T-cell (primary cell): ENCODE measurements around the gene PPP6C. TPM values are rescaled to one million over a fixed set of nuclear protein-coding genes. Genes with fewer than 3 reads are reported as not detected.

Experiments used
- ATAC-seq, 4 experiments: fragments of 200-7000 bp in 3 of 4; fragments of 150-1000 bp in 1 of 4; cut with Tn5 transposase; replicated peaks in 1 of 4; 1 replicate in 3 of 4; 2 replicates in 1 of 4; pipeline ENCODE4 v1.10.0; 2021; ENCODE audit warnings: moderate library complexity in 3 of 4, mild to moderate bottlenecking in 2 of 4, moderate number of reproducible peaks in 1 of 4
- CTCF ChIA-PET, 2 donors: fragments of 300-600 bp; sonication (Branson Sonifier 250); formaldehyde crosslinking; loops; one replicate each; lab custom pipeline; 2022; ENCODE audit warnings: antibody characterized with exemption in 2 of 2; lab: Charles Lee
- POLR2A ChIA-PET, 2 donors: fragments of 300-600 bp; sonication (Branson Sonifier 250); formaldehyde crosslinking; loops; one replicate each; lab custom pipeline; 2022; ENCODE audit warnings: antibody characterized with exemption in 2 of 2; lab: Charles Lee
- DNase-seq, 35 experiments: peaks; one replicate each; pipeline versions ENCODE4 v3.0.0 to v3.0.0-alpha.2; 2013 to 2023
- H3K27ac ChIP-seq: one replicate; pipeline ENCODE4 v1.5.1; 2013; ENCODE audit warnings: low read length
- H3K27me3 ChIP-seq, 2 experiments: replicated peaks in 1 of 2; 1 replicate in 1 of 2; 2 replicates in 1 of 2; pipeline versions ENCODE4 v1.6.1 to v1.7.0; 2013; ENCODE audit warnings: low read length in 1 of 2, mixed read lengths in 1 of 2; ENCODE audit not compliant: control insufficient read depth in 2 of 2, insufficient read depth in 2 of 2; ENCODE audit errors: extremely low read depth in 1 of 2
- H3K36me3 ChIP-seq, 2 donors: 1 replicate in 1 of 2; 2 replicates in 1 of 2; pipeline versions ENCODE4 v1.6.1 to v1.7.0; 2013; ENCODE audit warnings: low read length in 1 of 2; ENCODE audit not compliant: control insufficient read depth in 2 of 2, insufficient read depth in 1 of 2; ENCODE audit errors: extremely low read depth in 1 of 2
- H3K4me1 ChIP-seq, 2 experiments: 1 replicate in 1 of 2; 2 replicates in 1 of 2; pipeline versions ENCODE4 v1.6.1 to v1.7.0; 2013; ENCODE audit warnings: low read length in 2 of 2, mixed read lengths in 1 of 2; ENCODE audit not compliant: insufficient read depth in 2 of 2, control insufficient read depth in 1 of 2; ENCODE audit errors: extremely low read depth in 1 of 2
- H3K4me3 ChIP-seq, 2 donors: 1 replicate in 1 of 2; 2 replicates in 1 of 2; pipeline versions ENCODE4 v1.5.1 to v1.7.0; 2013; ENCODE audit warnings: mild to moderate bottlenecking in 2 of 2, low read length in 1 of 2, moderate library complexity in 1 of 2; ENCODE audit not compliant: control insufficient read depth in 1 of 2; ENCODE audit errors: extremely low read depth in 1 of 2
- H3K9me3 ChIP-seq: 2 replicates; pipeline ENCODE4 v1.7.0; 2013
- H3K27ac Mint-ChIP-seq, 2 donors: one replicate each; pipeline ENCODE4 v1.8.0; 2020 to 2021; ENCODE audit warnings: mild to moderate bottlenecking in 2 of 2, mixed read lengths in 2 of 2
- H3K27me3 Mint-ChIP-seq, 2 donors: one replicate each; pipeline ENCODE4 v1.8.0; 2021 to 2022; ENCODE audit warnings: mixed read lengths in 2 of 2
- H3K36me3 Mint-ChIP-seq: one replicate; pipeline ENCODE4 v1.8.0; 2021; ENCODE audit warnings: mixed read lengths
- H3K4me1 Mint-ChIP-seq, 3 donors: one replicate each; pipeline ENCODE4 v1.8.0; 2020 to 2022; ENCODE audit warnings: mixed read lengths in 3 of 3, mild to moderate bottlenecking in 1 of 3
- H3K4me3 Mint-ChIP-seq, 3 donors: one replicate each; pipeline ENCODE4 v1.8.0; 2020 to 2022; ENCODE audit warnings: mild to moderate bottlenecking in 3 of 3, mixed read lengths in 3 of 3, moderate library complexity in 3 of 3
- H3K9me3 Mint-ChIP-seq, 3 donors: one replicate each; pipeline ENCODE4 v1.8.0; 2020 to 2022; ENCODE audit warnings: mixed read lengths in 3 of 3
- whole genome bisulfite sequencing: methylation state at CpG from one replicate; pipeline ENCODE4 v1.1.5; 2013; ENCODE audit warnings: missing lambda C conversion rate; ENCODE audit not compliant: insufficient coverage; 5-methylcytosine and 5-hydroxymethylcytosine counted together
- total RNA-seq, 35 experiments: library from RNA in 6 of 35; stranded (reverse) in 6 of 35; fragments of 120-200 nt in 1 of 35; gene quantifications; one replicate each; pipeline versions ENCODE4 v1.2.1 to v1.2.4 and lab custom pipeline; 2013 to 2026

PPP6C gene
- total RNA-seq, 5 donors from 2014 or later (not counting 1 experiment from before 2014, with no cell fraction given) = 34.0 to 42.7 (median 37.0) TPM

- Mint-ChIP-seq H3K36me3 (peaks cover 9% of the 10 kb centered on the region), H3K9me3 (no peaks in the 10 kb centered on the region), H3K27me3 (no peaks in the 10 kb centered on the region), H3K4me3 (peak overlapping the region; percentile 87 to 93 (median 93)), H3K4me1 (peaks cover 33 to 51% (median 43%) of the 10 kb centered on the region in 3 donors), H3K27ac (peak overlapping the region; percentile 75 to 82)
- no peak overlapping the region for H3K27ac ChIP-seq
- no peaks in the 10 kb centered on the region for H3K27me3 ChIP-seq
- H3K36me3 ChIP-seq = peaks cover 0 to 2% of the 10 kb centered on the region in 2 donors
- ChIA-PET POLR2A (no interaction called here), CTCF (interaction anchor here (0.6 to 2.1 kb wide), 8 partner anchors 11 to 371 kb away, joined by 3 to 9 read pairs (median 4); partner anchors contain the start of gene NR6A1 (in 1 of the 2))
- peak in 14 of 35 experiments; percentile 4 to 33 (median 10) for DNase-seq
- peak overlapping the region; percentile 49 to 59 for H3K4me3 ChIP-seq
- WGBS = 2% methylated on average over 38 of the region's 54 CpGs
- no peaks in the 10 kb centered on the region for H3K9me3 ChIP-seq
- peak; percentile 18 to 31 (median 26) for ATAC-seq
- peaks cover 2 to 14% of the 10 kb centered on the region in 2 experiments for H3K4me1 ChIP-seq
Observed at GRCh38 chr9:125142560-125143376, 46.8 kb downstream of the PPP6C start.

GRCh38 chr9:125141751-125142150, 47.9 kb downstream of the PPP6C start:
- Mint-ChIP-seq H3K27me3 (no peaks in the 10 kb centered on the region), H3K4me3 (peak overlapping the region; percentile 87 to 93 (median 93)), H3K9me3 (no peaks in the 10 kb centered on the region), H3K27ac (peak overlapping the region in 1 of 2 donors; percentile 15), H3K36me3 (peaks cover 9% of the 10 kb centered on the region), H3K4me1 (peaks cover 33 to 46% (median 41%) of the 10 kb centered on the region in 3 donors)
- DNase-seq = no peak
- H3K27ac ChIP-seq = no peak overlapping the region
- ChIA-PET CTCF (interaction anchor here (0.5 to 2.1 kb wide), 9 partner anchors 11 to 1863 kb away, joined by 3 to 9 read pairs (median 5); partner anchors contain the start of gene NR6A1 (in 1 of the 2)), POLR2A (no interaction called here)
- H3K4me3 ChIP-seq = peak overlapping the region in 1 of 2 donors; percentile 25
- no peaks in the 10 kb centered on the region for H3K27me3 ChIP-seq
- ATAC-seq = no peak
- no peaks in the 10 kb centered on the region for H3K9me3 ChIP-seq
- peaks cover 0 to 2% of the 10 kb centered on the region in 2 donors for H3K36me3 ChIP-seq
- 88% methylated on average over 2 of the region's 4 CpGs for WGBS
- H3K4me1 ChIP-seq = peaks cover 2 to 14% of the 10 kb centered on the region in 2 experiments

DNA sequence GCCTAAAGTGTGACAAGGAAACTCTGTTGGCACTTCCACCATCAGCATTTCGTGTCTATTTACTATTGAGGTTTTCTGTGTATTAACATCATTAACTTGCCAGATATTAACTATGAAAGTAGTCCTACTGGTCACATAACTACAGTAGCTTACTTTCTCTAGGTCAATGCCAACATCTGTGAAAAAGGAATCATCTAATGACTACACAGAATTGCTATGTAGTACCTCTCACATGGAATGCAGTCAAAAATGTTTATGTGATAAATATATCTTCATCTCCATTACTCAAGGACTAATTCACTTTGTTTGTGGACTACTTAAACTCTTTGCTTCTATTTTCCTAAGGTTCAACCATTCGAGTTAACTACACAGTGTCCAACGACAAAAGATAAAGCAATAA, 48.4 kb downstream of the PPP6C start:
- POLR2A ChIA-PET = no interaction called here
- H3K4me1 Mint-ChIP-seq = peaks cover 33 to 44% (median 39%) of the 10 kb centered on the region in 3 donors
- no CpG with 5 or more reads among the region's 3 CpGs for WGBS

DNA sequence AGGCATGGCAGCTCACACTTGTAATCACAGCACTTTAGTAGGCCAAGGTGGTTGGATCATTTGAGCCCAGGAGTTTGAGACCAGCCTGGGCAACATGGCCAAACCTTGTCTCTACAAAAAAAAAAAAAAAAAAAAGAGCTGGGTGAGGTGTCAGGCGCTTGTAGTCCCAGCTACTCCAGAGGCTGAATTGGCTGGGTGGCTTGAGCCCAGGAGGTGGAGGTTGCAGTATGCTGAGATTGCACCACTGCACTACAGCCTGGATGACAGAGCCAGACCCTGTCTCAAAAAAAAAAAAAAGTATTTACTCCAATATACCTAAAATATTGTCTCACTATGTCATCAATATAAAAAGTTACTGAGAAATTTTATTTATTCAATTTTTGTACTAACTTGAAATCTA, 49.0 kb downstream of the PPP6C start:
- Mint-ChIP-seq H3K36me3 (peaks cover 9% of the 10 kb centered on the region), H3K27ac (no peak overlapping the region), H3K4me1 (peaks cover 33 to 42% (median 38%) of the 10 kb centered on the region in 3 donors), H3K27me3 (no peaks in the 10 kb centered on the region), H3K4me3 (no peak overlapping the region), H3K9me3 (no peaks in the 10 kb centered on the region)
- peaks cover 2 to 14% of the 10 kb centered on the region in 2 experiments for H3K4me1 ChIP-seq
- no peak overlapping the region for H3K27ac ChIP-seq
- POLR2A ChIA-PET = no interaction called here
- no peak for DNase-seq
- CTCF ChIA-PET = interaction anchor here (0.6 to 0.8 kb wide), 4 partner anchors 8 to 221 kb away, joined by 3 to 11 read pairs (median 4); no protein-coding TSS in a partner anchor
- H3K27me3 ChIP-seq = no peaks in the 10 kb centered on the region
- no peak for ATAC-seq
- no CpG with 5 or more reads among the region's 1 CpG for WGBS
- H3K4me3 ChIP-seq = no peak overlapping the region
- no peaks in the 10 kb centered on the region for H3K9me3 ChIP-seq
- peaks cover 0 to 2% of the 10 kb centered on the region in 2 donors for H3K36me3 ChIP-seq

More for the DNA sequence above, 48.4 kb downstream of the PPP6C start:
- H3K27me3 Mint-ChIP-seq = no peaks in the 10 kb centered on the region
- CTCF ChIA-PET = interaction anchor here in 1 of 2 donors (0.5 to 2.1 kb wide), 3 partner anchors 11 to 1864 kb away, joined by 3 to 8 read pairs (median 3); partner anchors contain the start of gene NR6A1
- Histone ChIP-seq H3K36me3 (peaks cover 0 to 2% of the 10 kb centered on the region in 2 donors), H3K27ac (no peak overlapping the region), H3K4me3 (no peak overlapping the region), H3K27me3 (no peaks in the 10 kb centered on the region), H3K9me3 (no peaks in the 10 kb centered on the region), H3K4me1 (peaks cover 2 to 14% of the 10 kb centered on the region in 2 experiments)
- peaks cover 9% of the 10 kb centered on the region for H3K36me3 Mint-ChIP-seq
- H3K4me3 Mint-ChIP-seq = no peak overlapping the region
- ATAC-seq = no peak
- DNase-seq = no peak
- H3K9me3 Mint-ChIP-seq = no peaks in the 10 kb centered on the region
- no peak overlapping the region for H3K27ac Mint-ChIP-seq

- H3K4me3 ChIP-seq = no peak overlapping the region
- Mint-ChIP-seq H3K36me3 (peaks cover 24% of the 10 kb centered on the region), H3K9me3 (peaks cover 0 to 7% (median 6%) of the 10 kb centered on the region in 3 donors), H3K4me1 (peaks cover 36 to 46% (median 38%) of the 10 kb centered on the region in 3 donors), H3K27me3 (no peaks in the 10 kb centered on the region), H3K27ac (no peak overlapping the region), H3K4me3 (no peak overlapping the region)
- H3K27me3 ChIP-seq = no peaks in the 10 kb centered on the region
- no peaks in the 10 kb centered on the region for H3K9me3 ChIP-seq
- H3K4me1 ChIP-seq = peaks cover 2 to 7% of the 10 kb centered on the region in 2 experiments
- DNase-seq = no peak
- ATAC-seq = no peak
- ChIA-PET CTCF (no interaction called here), POLR2A (no interaction called here)
- 95% methylated on average over 3 of the region's 4 CpGs for WGBS
- no peak overlapping the region for H3K27ac ChIP-seq
- H3K36me3 ChIP-seq = peaks cover 0 to 2% of the 10 kb centered on the region in 2 donors
Observed at GRCh38 chr9:125137200-125137599, 52.4 kb downstream of the PPP6C start.

- Mint-ChIP-seq H3K4me1 (peaks cover 29 to 49% (median 30%) of the 10 kb centered on the region in 3 donors), H3K36me3 (peaks cover 23% of the 10 kb centered on the region), H3K4me3 (no peak overlapping the region), H3K9me3 (peaks cover 0 to 7% (median 6%) of the 10 kb centered on the region in 3 donors), H3K27me3 (no peaks in the 10 kb centered on the region), H3K27ac (no peak overlapping the region)
- no peaks in the 10 kb centered on the region for H3K9me3 ChIP-seq
- H3K36me3 ChIP-seq = peaks cover 0 to 2% of the 10 kb centered on the region in 2 donors
- ATAC-seq = no peak
- no peak for DNase-seq
- no peak overlapping the region for H3K4me3 ChIP-seq
- H3K27ac ChIP-seq = no peak overlapping the region
- no peaks in the 10 kb centered on the region for H3K27me3 ChIP-seq
- CTCF ChIA-PET = interaction anchor here in 1 of 2 donors (0.6 kb wide), 1 partner anchor 357 kb away, joined by 7 read pairs; no protein-coding TSS in a partner anchor
- peaks cover 0 to 3% of the 10 kb centered on the region in 2 experiments for H3K4me1 ChIP-seq
- POLR2A ChIA-PET = no interaction called here
Observed at GRCh38 chr9:125134976-125135375, 54.6 kb downstream of the PPP6C start.
